Activated CD8-positive, alpha-beta memory T cell treated with anti-CD3 and anti-CD28 coated beads, Interleukin-2, amount 10 ng/mL, durations not matched to agents 7 days and 5 days (primary cell): ENCODE results near the gene GSE1. TPM values are rescaled to one million over a fixed set of nuclear protein-coding genes. Genes with fewer than 3 reads are reported as not detected.

ENCODE experiments used
- ATAC-seq: fragments of 150-1000 bp; cut with Tn5 transposase; one replicate; pipeline ENCODE4 v1.10.0; 2021; ENCODE audit warnings: moderate library complexity
- CTCF ChIA-PET: fragments of 350-600 bp; sonication (Branson Sonifier 250); formaldehyde crosslinking; loops from one replicate; lab custom pipeline; 2021; ENCODE audit warnings: antibody characterized with exemption; lab: Charles Lee
- DNase-seq: peaks from one replicate; pipeline ENCODE4 v3.0.0-alpha.2; 2020
- H3K27ac Mint-ChIP-seq: one replicate; pipeline ENCODE4 v1.8.0; 2021; ENCODE audit warnings: mild to moderate bottlenecking, mixed read lengths
- H3K27me3 Mint-ChIP-seq: one replicate; pipeline ENCODE4 v1.8.0; 2021; ENCODE audit warnings: mixed read lengths
- H3K36me3 Mint-ChIP-seq: one replicate; pipeline ENCODE4 v1.8.0; 2021; ENCODE audit warnings: mild to moderate bottlenecking, mixed read lengths
- H3K4me1 Mint-ChIP-seq: one replicate; pipeline ENCODE4 v1.8.0; 2021; ENCODE audit warnings: mixed read lengths
- H3K4me3 Mint-ChIP-seq: one replicate; pipeline ENCODE4 v1.8.0; 2021; ENCODE audit warnings: mild to moderate bottlenecking, moderate library complexity, mixed read lengths
- H3K9me3 Mint-ChIP-seq: one replicate; pipeline ENCODE4 v1.8.0; 2022; ENCODE audit warnings: low read depth, mixed read lengths
- total RNA-seq, 2 experiments: library from RNA; stranded (reverse); gene quantifications; one replicate each; pipeline ENCODE4 v1.2.3, GENCODE V29; 2021

GSE1 gene
- total RNA-seq, 2 experiments from 2014 or later: 43.1 to 55.1 TPM

- ATAC-seq (no peak), DNase-seq (no peak)
- no peaks in the 10 kb centered on the region for H3K36me3 Mint-ChIP-seq
- no peaks in the 10 kb centered on the region for H3K9me3 Mint-ChIP-seq
- CTCF ChIA-PET: interaction anchor here (0.7 to 3.4 kb wide), 5 partner anchors 8 to 238 kb away, joined by 3 to 18 read pairs (median 3); no protein-coding TSS in a partner anchor
- H3K27ac Mint-ChIP-seq: no peak overlapping the region
- H3K4me1 Mint-ChIP-seq: peaks cover 19% of the 10 kb centered on the region
- H3K27me3 Mint-ChIP-seq: no peaks in the 10 kb centered on the region
- H3K4me3 Mint-ChIP-seq: no peak overlapping the region
Observed at GRCh38 chr16:85607796-85608514, 5.2 kb upstream of the GSE1 start.

DNA sequence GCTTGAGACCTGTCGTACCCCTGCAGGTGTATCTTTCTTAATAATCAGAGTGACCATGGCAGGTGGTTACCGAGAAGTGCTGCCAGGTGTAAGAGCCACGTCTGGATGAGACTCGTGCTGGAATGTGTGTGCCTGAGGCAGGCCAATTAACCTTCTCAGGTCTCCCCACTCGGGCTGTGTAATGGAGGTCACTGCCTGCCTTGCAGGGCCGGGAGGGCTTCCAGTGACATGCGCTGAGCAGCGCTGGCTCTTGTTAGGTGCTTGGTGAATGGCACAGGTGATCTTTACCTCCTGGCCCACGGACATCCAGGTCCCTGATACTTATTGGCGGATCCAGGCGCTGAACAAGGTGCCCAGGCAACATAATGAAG lies 4.6 kb upstream of the GSE1 start:
- H3K27me3 Mint-ChIP-seq: no peaks in the 10 kb centered on the region
- no peaks in the 10 kb centered on the region for H3K36me3 Mint-ChIP-seq
- ATAC-seq: no peak
- H3K4me3 Mint-ChIP-seq: no peak overlapping the region
- DNase-seq: no peak
- H3K27ac Mint-ChIP-seq: no peak overlapping the region
- peaks cover 19% of the 10 kb centered on the region for H3K4me1 Mint-ChIP-seq
- H3K9me3 Mint-ChIP-seq: no peaks in the 10 kb centered on the region
- CTCF ChIA-PET: interaction anchor here (0.6 to 3.1 kb wide), 6 partner anchors 46 to 192 kb away, joined by 3 to 18 read pairs (median 5); no protein-coding TSS in a partner anchor

GRCh38 chr16:85608887-85609286 lies 4.2 kb upstream of the GSE1 start:
- Mint-ChIP-seq H3K4me3 (no peak overlapping the region), H3K36me3 (no peaks in the 10 kb centered on the region), H3K27ac (no peak overlapping the region), H3K27me3 (no peaks in the 10 kb centered on the region), H3K4me1 (peaks cover 19% of the 10 kb centered on the region), H3K9me3 (no peaks in the 10 kb centered on the region)
- CTCF ChIA-PET: interaction anchor here (0.6 to 10.6 kb wide), 14 partner anchors 46 to 216 kb away, joined by 3 to 237 read pairs (median 10); no protein-coding TSS in a partner anchor
- DNase-seq: no peak
- no peak for ATAC-seq

- Mint-ChIP-seq H3K27ac (no peak overlapping the region), H3K9me3 (no peaks in the 10 kb centered on the region), H3K27me3 (no peaks in the 10 kb centered on the region), H3K36me3 (no peaks in the 10 kb centered on the region), H3K4me1 (peaks cover 19% of the 10 kb centered on the region), H3K4me3 (no peak overlapping the region)
- DNase-seq (no peak), ATAC-seq (no peak)
- CTCF ChIA-PET: interaction anchor here (0.6 to 10.6 kb wide), 19 partner anchors 46 to 216 kb away, joined by 3 to 237 read pairs (median 4); no protein-coding TSS in a partner anchor
Observed at GRCh38 chr16:85609539-85609938, 3.6 kb upstream of the GSE1 start.

GRCh38 chr16:85610059-85610445 lies 3.1 kb upstream of the GSE1 start:
- Mint-ChIP-seq H3K4me3 (no peak overlapping the region), H3K4me1 (peaks cover 20% of the 10 kb centered on the region), H3K36me3 (no peaks in the 10 kb centered on the region), H3K27ac (peak overlapping the region; percentile 57), H3K27me3 (no peaks in the 10 kb centered on the region), H3K9me3 (no peaks in the 10 kb centered on the region)
- CTCF ChIA-PET: interaction anchor here (0.6 to 10.6 kb wide), 27 partner anchors 33 to 240 kb away, joined by 3 to 237 read pairs (median 4); no protein-coding TSS in a partner anchor
- no peak for DNase-seq
- no peak for ATAC-seq

DNA sequence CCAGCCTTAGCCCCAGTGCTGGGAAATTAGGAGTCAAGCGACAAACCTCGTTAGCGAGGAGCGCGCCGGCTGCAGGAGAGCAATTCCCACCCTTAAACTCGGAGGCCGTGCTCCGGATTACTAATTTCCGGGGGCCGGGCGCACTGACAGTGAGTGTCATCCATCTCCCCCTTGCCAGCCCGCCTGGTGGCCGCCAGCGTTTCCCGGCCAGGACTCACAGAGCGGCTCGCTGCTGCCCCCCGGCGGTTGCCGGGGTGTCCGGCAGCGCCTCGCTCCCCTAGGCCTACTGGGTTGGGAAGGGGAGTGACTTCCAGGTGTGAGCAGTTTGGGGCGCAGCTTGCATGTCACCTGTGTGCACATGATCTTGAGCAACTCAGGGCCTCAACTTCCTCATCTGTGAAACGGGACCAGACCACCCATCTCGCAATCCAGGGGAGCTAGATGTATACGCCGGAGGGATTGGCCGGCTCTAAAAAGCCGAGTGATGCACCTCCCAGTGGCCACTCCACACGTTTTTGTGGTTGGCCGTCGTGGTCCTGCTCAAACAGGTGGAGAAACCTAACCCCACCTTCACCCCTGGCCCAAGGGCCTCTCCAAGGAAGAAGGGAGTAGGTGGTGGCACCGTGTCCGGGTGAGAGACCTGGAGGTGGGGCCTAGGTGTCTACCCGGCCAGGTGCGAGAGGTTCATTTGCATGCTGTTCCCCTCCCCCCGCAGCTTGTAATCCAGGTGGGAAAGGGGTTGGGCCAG lies 2.5 kb upstream of the GSE1 start:
- H3K36me3 Mint-ChIP-seq: no peaks in the 10 kb centered on the region
- ATAC-seq (peak; percentile 70), DNase-seq (peak; percentile 93)
- CTCF ChIA-PET: interaction anchor here (0.7 to 10.6 kb wide), 29 partner anchors 10 to 240 kb away, joined by 3 to 237 read pairs (median 4); no protein-coding TSS in a partner anchor
- H3K4me1 Mint-ChIP-seq: peaks cover 26% of the 10 kb centered on the region
- no peaks in the 10 kb centered on the region for H3K9me3 Mint-ChIP-seq
- H3K27me3 Mint-ChIP-seq: no peaks in the 10 kb centered on the region
- peak overlapping the region; percentile 60 for H3K27ac Mint-ChIP-seq
- H3K4me3 Mint-ChIP-seq: peak overlapping the region; percentile 53

DNA sequence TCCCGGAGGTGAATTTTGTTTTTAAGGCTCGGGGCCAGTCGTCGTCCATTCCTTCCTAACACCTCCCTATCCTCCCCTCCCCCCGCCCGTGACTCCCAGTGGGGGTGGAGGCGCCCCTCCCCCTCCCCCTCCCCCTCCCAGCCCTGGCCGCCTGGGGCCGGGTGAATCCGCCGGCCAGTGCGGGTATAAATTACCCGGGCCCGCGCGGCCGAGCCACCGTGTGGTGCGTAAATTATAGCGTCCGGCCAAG lies 2.0 kb upstream of the GSE1 start:
- Mint-ChIP-seq H3K4me1 (peaks cover 31% of the 10 kb centered on the region), H3K4me3 (peak overlapping the region; percentile 53), H3K36me3 (no peaks in the 10 kb centered on the region), H3K27me3 (no peaks in the 10 kb centered on the region), H3K27ac (peak overlapping the region; percentile 60), H3K9me3 (no peaks in the 10 kb centered on the region)
- ATAC-seq (no peak), DNase-seq (no peak)
- CTCF ChIA-PET: interaction anchor here (0.7 to 10.6 kb wide), 26 partner anchors 10 to 241 kb away, joined by 3 to 237 read pairs (median 4); no protein-coding TSS in a partner anchor

- Mint-ChIP-seq H3K9me3 (no peaks in the 10 kb centered on the region), H3K4me3 (peak overlapping the region; percentile 66), H3K36me3 (no peaks in the 10 kb centered on the region), H3K27me3 (no peaks in the 10 kb centered on the region), H3K27ac (peak overlapping the region; percentile 59), H3K4me1 (peaks cover 34% of the 10 kb centered on the region)
- CTCF ChIA-PET: interaction anchor here (1.0 to 10.6 kb wide), 12 partner anchors 34 to 218 kb away, joined by 3 to 237 read pairs (median 8); no protein-coding TSS in a partner anchor
- ATAC-seq (peak; percentile 14), DNase-seq (peak; percentile 70)
Observed at GRCh38 chr16:85611444-85612190, 1.5 kb upstream of the GSE1 start.

GRCh38 chr16:85612191-85612800 lies 826 bp upstream of the GSE1 start:
- Mint-ChIP-seq H3K27me3 (no peaks in the 10 kb centered on the region), H3K36me3 (no peaks in the 10 kb centered on the region), H3K4me1 (peaks cover 40% of the 10 kb centered on the region), H3K4me3 (peak overlapping the region; percentile 66), H3K27ac (peak overlapping the region; percentile 67), H3K9me3 (no peaks in the 10 kb centered on the region)
- CTCF ChIA-PET: interaction anchor here (1.0 to 10.6 kb wide), 5 partner anchors 60 to 219 kb away, joined by 3 to 237 read pairs (median 30); no protein-coding TSS in a partner anchor
- DNase-seq (peak; percentile 64), ATAC-seq (no peak)

- H3K27me3 Mint-ChIP-seq: no peaks in the 10 kb centered on the region
- no peak for ATAC-seq
- peak overlapping the region; percentile 66 for H3K4me3 Mint-ChIP-seq
- H3K36me3 Mint-ChIP-seq: peaks cover 3% of the 10 kb centered on the region
- H3K4me1 Mint-ChIP-seq: peaks cover 41% of the 10 kb centered on the region
- H3K27ac Mint-ChIP-seq: no peak overlapping the region
- CTCF ChIA-PET: interaction anchor here (1.0 to 10.6 kb wide), 4 partner anchors 46 to 220 kb away, joined by 4 to 237 read pairs (median 44); no protein-coding TSS in a partner anchor
- no peaks in the 10 kb centered on the region for H3K9me3 Mint-ChIP-seq
- peak; percentile 67 for DNase-seq
Observed at GRCh38 chr16:85613604-85614337, 649 bp downstream of the GSE1 start.

DNA sequence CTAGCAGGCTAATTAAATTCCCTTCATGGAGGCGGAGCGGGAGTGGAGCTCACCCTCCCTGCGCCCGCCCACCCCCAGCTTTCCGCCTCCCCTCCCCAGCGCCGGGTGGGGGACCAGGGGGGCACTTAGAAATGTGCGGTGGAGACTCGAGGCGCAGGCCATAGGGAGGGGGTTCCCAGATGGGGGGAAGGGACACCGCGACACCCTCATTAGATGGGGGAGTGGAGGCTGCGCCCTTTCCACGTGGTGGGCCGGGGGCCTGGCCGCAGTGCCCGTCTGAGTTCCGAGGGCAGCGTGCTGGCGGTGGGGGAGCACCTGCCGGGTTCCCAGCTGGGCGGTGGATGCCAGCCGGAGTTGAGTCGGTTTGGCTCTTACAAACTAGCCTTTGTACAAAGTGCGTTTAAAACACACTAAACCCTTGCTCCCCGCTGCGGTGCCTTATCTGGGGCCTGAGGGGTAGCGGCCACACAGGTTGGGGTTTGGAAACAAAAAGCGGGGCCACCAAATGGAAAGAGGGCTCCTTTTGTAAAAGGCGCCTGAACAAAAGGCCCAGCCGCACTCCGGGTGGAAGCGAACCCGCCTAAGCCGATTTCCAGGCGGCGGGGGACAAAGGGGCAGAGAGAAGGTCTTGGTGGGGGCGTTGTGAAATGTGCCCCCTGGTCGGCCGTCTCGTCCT lies 1.4 kb downstream of the GSE1 start:
- Mint-ChIP-seq H3K4me3 (peak overlapping the region; percentile 66), H3K27ac (peak overlapping the region; percentile 80), H3K27me3 (no peaks in the 10 kb centered on the region), H3K4me1 (peaks cover 39% of the 10 kb centered on the region), H3K36me3 (peaks cover 3% of the 10 kb centered on the region), H3K9me3 (no peaks in the 10 kb centered on the region)
- CTCF ChIA-PET: interaction anchor here (0.9 to 10.6 kb wide), 9 partner anchors 8 to 195 kb away, joined by 3 to 237 read pairs (median 11); no protein-coding TSS in a partner anchor
- no peak for ATAC-seq
- DNase-seq: peak; percentile 55
